Breast epithelium (tissue), 4 donors: Measurements from ENCODE around the gene YWHAG. TPM values are rescaled to one million over a fixed set of nuclear protein-coding genes. Genes with fewer than 3 reads are reported as not detected.

Experiments used
- DNase-seq, 2 donors: peaks; one replicate each; pipeline ENCODE4 v3.0.0-alpha.2; 2019; ENCODE audit warnings: low spot score in 2 of 2
- H3K27ac ChIP-seq, 2 donors: fragments of 200-600 bp; sonication (generic) in 1 of 2; one replicate each; pipeline ENCODE4 v1.5.1; 2016 to 2019; ENCODE audit warnings: mild to moderate bottlenecking in 1 of 2
- H3K27me3 ChIP-seq, 2 donors: fragments of 200-600 bp; sonication (generic) in 1 of 2; one replicate each; pipeline versions ENCODE4 v1.5.1 to v1.6.0; 2017 to 2019; ENCODE audit warnings: control low read depth in 1 of 2, mild to moderate bottlenecking in 1 of 2
- H3K36me3 ChIP-seq: fragments of 200-600 bp; one replicate; pipeline ENCODE4 v1.5.1; 2019
- H3K4me1 ChIP-seq, 2 donors: fragments of 200-600 bp; sonication (generic); one replicate each; pipeline ENCODE4 v1.5.1; 2016 to 2019; ENCODE audit warnings: control low read depth in 1 of 2
- H3K4me3 ChIP-seq, 3 donors: fragments of 200-600 bp; sonication (generic); 1 replicate in 2 of 3; 2 replicates in 1 of 3; pipeline ENCODE4 v1.5.1; 2016 to 2019; ENCODE audit warnings: mild to moderate bottlenecking in 3 of 3, moderate library complexity in 2 of 3
- H3K9me3 ChIP-seq, 2 donors: fragments of 200-600 bp; sonication (generic) in 1 of 2; one replicate each; pipeline ENCODE4 v1.5.1; 2016 to 2019; ENCODE audit warnings: control low read depth in 1 of 2
- CTCF ChIP-seq, 3 donors: fragments of 450-650 bp; IDR thresholded peaks; one replicate each; pipeline ENCODE4 v1.5.1; 2016 to 2017; ENCODE audit warnings: antibody characterized with exemption in 3 of 3, mild to moderate bottlenecking in 3 of 3, moderate library complexity in 3 of 3
- POLR2A ChIP-seq: fragments of 450-650 bp; IDR thresholded peaks from one replicate; pipeline ENCODE4 v1.6.1; 2016; ENCODE audit warnings: antibody characterized with exemption, mild to moderate bottlenecking, moderate library complexity
- POLR2AphosphoS5 ChIP-seq, 3 donors: sonication (generic); formaldehyde crosslinking; IDR thresholded peaks; one replicate each; pipeline ENCODE4 v1.6.1; 2017; ENCODE audit warnings: antibody characterized with exemption in 3 of 3
- intact Hi-C: fragments of 100-400 bp; cut with DNase I; formaldehyde crosslinking; loops from one replicate; pipeline ENCODE4 v1.15.1; 2023; ENCODE audit warnings: low total_unique reads
- total RNA-seq, 3 donors: library from RNA; depleted of rRNA; stranded (reverse); fragments of >200 nt; gene quantifications; one replicate each; pipeline ENCODE4 v1.1.0, GENCODE V29; 2016

Gene YWHAG
- total RNA-seq, 3 donors from 2014 or later, result 58.7 to 128 (median 63.7) TPM

GRCh38 chr7:76333511-76334101, 25.2 kb downstream of the YWHAG start:
- Histone ChIP-seq H3K27ac (peak overlapping the region in 1 of 2 donors; percentile 4), H3K9me3 (no peaks in the 10 kb centered on the region), H3K27me3 (no peaks in the 10 kb centered on the region), H3K4me3 (no peak overlapping the region), H3K4me1 (peaks cover 6 to 7% of the 10 kb centered on the region in 2 donors), H3K36me3 (no peaks in the 10 kb centered on the region)
- TF ChIP-seq POLR2A (no peak), CTCF (IDR thresholded peaks at IDR 0.05) (no peak), POLR2AphosphoS5 (IDR thresholded peaks at IDR 0.05) (peak in 1 of 3 donors; percentile 19)
- no peak for DNase-seq
- intact Hi-C loops, result no loop called here

GRCh38 chr7:76332078-76332477, 26.7 kb downstream of the YWHAG start:
- no peaks in the 10 kb centered on the region for H3K27me3 ChIP-seq
- no peak overlapping the region for H3K27ac ChIP-seq
- no peak for TF ChIP-seq POLR2A
- no peak for TF ChIP-seq CTCF (IDR thresholded peaks at IDR 0.05)
- TF ChIP-seq POLR2AphosphoS5 (IDR thresholded peaks at IDR 0.05), result no peak
- H3K36me3 ChIP-seq, result no peaks in the 10 kb centered on the region
- no peaks in the 10 kb centered on the region for H3K9me3 ChIP-seq
- peaks cover 6 to 10% of the 10 kb centered on the region in 2 donors for H3K4me1 ChIP-seq
- H3K4me3 ChIP-seq, result no peak overlapping the region
- intact Hi-C loops, result no loop called here
- DNase-seq, result no peak

GRCh38 chr7:76330673-76331072, 28.1 kb downstream of the YWHAG start:
- Histone ChIP-seq H3K9me3 (no peaks in the 10 kb centered on the region), H3K4me3 (no peak overlapping the region), H3K27me3 (no peaks in the 10 kb centered on the region), H3K36me3 (no peaks in the 10 kb centered on the region), H3K27ac (no peak overlapping the region), H3K4me1 (peaks cover 6 to 10% of the 10 kb centered on the region in 2 donors)
- DNase-seq, result no peak
- TF ChIP-seq POLR2A (no peak), CTCF (IDR thresholded peaks at IDR 0.05) (no peak), POLR2AphosphoS5 (IDR thresholded peaks at IDR 0.05) (no peak)
- intact Hi-C loops, result no loop called here

DNA sequence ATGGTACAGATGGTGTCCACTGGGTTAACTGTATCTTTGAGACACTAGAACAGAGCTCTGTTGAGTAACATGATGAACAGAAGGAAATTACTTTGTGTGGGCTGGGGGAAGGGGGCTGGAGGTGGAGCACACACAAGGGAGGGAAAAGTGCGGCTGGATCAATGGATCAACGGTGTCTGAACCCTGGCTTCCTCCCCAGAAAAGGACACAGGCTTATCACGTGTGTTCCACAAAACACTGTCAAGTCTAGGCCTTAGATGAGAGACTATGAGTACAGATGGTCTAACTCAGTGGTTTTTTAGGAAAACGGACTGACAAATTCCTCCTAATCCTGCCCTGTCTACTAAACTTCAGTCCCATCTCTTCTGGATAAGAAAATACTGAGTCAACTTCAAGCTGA, 28.5 kb downstream of the YWHAG start:
- intact Hi-C loops, result no loop called here
- no peak for DNase-seq
- Histone ChIP-seq H3K9me3 (no peaks in the 10 kb centered on the region), H3K4me3 (no peak overlapping the region), H3K27me3 (no peaks in the 10 kb centered on the region), H3K27ac (no peak overlapping the region), H3K4me1 (peaks cover 6 to 10% of the 10 kb centered on the region in 2 donors), H3K36me3 (no peaks in the 10 kb centered on the region)
- TF ChIP-seq POLR2AphosphoS5 (IDR thresholded peaks at IDR 0.05) (no peak), CTCF (IDR thresholded peaks at IDR 0.05) (no peak), POLR2A (no peak)

DNA sequence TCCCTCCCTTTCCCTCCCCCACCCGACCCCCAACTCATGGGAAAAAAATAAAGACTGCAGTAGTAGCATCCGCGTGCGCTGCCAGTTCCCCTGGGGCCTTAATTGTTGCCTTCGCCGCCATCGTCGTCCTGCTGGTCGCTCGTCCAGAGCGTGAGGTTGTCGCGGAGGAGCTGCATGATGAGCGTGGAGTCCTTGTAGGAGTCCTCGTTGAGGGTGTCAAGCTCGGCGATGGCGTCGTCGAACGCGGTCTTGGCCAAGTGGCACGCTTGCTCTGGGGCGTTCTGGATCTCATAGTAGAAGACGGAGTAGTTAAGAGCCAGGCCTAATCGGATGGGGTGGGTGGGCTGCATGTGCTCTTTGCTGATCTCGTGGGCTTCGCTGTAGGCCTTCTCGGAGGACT, 29.3 kb downstream of the YWHAG start:
- Histone ChIP-seq H3K36me3 (no peaks in the 10 kb centered on the region), H3K4me3 (no peak overlapping the region), H3K9me3 (no peaks in the 10 kb centered on the region), H3K27me3 (no peaks in the 10 kb centered on the region), H3K4me1 (peaks cover 6 to 10% of the 10 kb centered on the region in 2 donors), H3K27ac (no peak overlapping the region)
- TF ChIP-seq POLR2A, result no peak
- TF ChIP-seq POLR2AphosphoS5 (IDR thresholded peaks at IDR 0.05), result no peak
- no peak for TF ChIP-seq CTCF (IDR thresholded peaks at IDR 0.05)
- intact Hi-C loops, result no loop called here
- no peak for DNase-seq
